ENCODE measurements around the gene GJA8. TPM values are rescaled to one million over a fixed set of nuclear protein-coding genes. Genes with fewer than 3 reads are reported as not detected.
A peak's percentile ranks its signal among the peaks of the same experiment; 100 is the strongest.
"Not testable (repeated sequence)": the region's sequence is repeated elsewhere in the genome, so short reads cannot be mapped to it uniquely, and the experiment has no call there.

GJA8 gene
- not detected in 2 replicates for total RNA-seq

DNA sequence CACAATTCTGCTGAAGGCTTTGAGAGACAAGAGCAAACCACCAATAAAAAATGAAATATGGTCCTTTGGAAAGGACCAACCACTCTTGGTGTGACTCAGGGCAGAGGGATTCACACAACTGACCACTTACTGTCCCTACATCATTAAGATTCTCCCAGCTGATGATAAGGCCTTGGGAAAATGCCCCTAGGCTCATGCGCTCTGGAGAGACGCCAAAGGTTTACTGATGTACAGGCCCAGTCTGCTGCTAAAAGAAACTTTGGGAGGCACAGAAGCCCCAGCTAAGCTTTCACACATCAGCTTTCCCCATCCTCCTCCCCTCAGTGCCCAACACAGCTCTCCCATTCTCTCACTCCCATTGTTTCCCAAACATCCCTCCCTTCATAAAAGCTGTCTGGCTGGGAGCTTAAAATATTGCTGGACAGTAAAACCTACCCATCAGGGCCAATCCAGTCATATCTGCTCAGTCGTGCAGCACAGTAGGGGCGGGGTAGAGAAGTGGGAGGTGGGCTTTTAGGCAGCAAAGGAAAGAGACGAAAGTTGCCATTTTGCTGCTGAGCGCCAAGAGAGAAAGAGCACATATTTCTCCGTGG lies at the start of gene GJA8:
Gene GJA8, plus strand, starts transcription at position 543 of the 593 bp plus-strand sequence. CDS start 5,161 bp downstream, outside the sequence.
- Mint-ChIP-seq H3K27me3 (ENCODE audit: insufficient read depth) (peaks cover 12% of the 10 kb centered on the region), H3K27ac (no peak within 1 kb of the TSS), H3K36me3 (ENCODE audit: low read depth) (no peaks in the 10 kb centered on the region), H3K4me3 (no peak within 1 kb of the TSS), H3K4me1 (ENCODE audit: low read depth) (peaks cover 8% of the 10 kb centered on the region), H3K9me3 (no peaks in the 10 kb centered on the region)
- intact Hi-C loops (cut with micrococcal nuclease): no loop called here
- no peak for DNase-seq (ENCODE audit: low spot score)

DNA sequence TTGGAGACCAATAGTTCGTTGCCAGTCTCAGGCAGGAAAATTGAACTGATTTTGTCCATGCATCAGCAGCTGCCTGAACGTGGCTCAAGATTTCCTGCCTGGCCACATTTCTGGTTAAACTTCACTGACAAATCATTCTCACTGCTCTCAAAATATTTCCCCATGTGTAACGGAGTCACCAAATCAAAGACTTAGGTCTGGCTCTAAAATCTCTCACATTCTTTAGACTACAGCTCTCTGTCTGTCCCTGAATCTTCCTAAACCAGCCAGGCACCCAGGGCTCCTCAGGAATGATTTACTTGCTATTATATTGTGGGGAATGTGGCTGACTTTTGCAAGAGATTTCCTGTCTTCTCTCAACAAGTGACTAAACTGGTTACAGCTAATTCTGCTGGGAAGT lies 49.2 kb upstream of the GJA8 start:
- intact Hi-C loops (cut with micrococcal nuclease): no loop called here
- no peak for DNase-seq (ENCODE audit: low spot score)
- Mint-ChIP-seq H3K4me3 (no peak overlapping the region), H3K9me3 (no peaks in the 10 kb centered on the region), H3K36me3 (ENCODE audit: low read depth) (no peaks in the 10 kb centered on the region), H3K27me3 (ENCODE audit: insufficient read depth) (peaks cover 11% of the 10 kb centered on the region), H3K4me1 (ENCODE audit: low read depth) (no peaks in the 10 kb centered on the region), H3K27ac (no peak overlapping the region)

DNA sequence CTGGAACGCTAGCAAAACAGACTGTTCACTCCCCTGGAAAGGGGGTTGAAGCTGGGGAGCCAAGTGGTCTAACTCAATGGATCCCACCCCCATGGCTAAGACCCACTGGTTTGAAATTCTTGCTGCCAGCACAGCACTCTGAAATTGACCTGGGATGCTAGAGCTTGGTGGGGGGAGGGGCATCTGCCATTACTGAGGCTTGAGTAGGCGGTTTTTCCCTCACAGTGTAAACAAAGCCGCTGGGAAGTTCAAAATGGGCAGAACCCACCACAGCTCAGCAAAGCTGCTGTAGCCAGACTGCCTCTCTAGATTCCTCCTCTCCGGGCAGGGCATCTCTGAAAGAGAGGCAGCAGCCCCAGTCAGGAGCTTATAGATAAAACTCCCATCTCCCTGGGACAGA lies 47.6 kb upstream of the GJA8 start:
- DNase-seq (ENCODE audit: low spot score); H3K4me3 Mint-ChIP-seq; H3K36me3 Mint-ChIP-seq (ENCODE audit: low read depth); H3K9me3 Mint-ChIP-seq; H3K27ac Mint-ChIP-seq; H3K4me1 Mint-ChIP-seq (ENCODE audit: low read depth); intact Hi-C loops (cut with micrococcal nuclease): not testable (repeated sequence)
- peaks cover 14% of the 10 kb centered on the region for H3K27me3 Mint-ChIP-seq (ENCODE audit: insufficient read depth)

DNA sequence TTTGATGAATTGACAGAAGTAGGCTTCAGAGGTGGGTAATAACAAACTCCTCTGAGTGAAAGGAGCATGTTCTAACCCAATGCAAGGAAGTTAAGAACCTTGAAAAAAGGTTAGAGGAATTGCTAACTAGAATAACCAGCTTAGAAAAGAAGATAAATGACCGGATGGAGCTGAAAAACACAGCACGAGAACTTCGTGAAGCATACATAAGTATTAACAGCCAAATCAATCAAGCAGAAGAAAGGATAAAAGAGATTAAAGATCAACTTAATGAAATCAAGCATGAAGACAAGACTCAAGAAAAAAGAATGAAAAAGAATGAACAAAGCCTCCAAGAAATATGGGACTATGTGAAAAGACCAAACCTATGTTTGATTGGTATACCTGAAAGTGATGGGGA lies 46.6 kb upstream of the GJA8 start:
- H3K4me1 Mint-ChIP-seq (ENCODE audit: low read depth); intact Hi-C loops (cut with micrococcal nuclease); DNase-seq (ENCODE audit: low spot score); H3K36me3 Mint-ChIP-seq (ENCODE audit: low read depth); H3K27ac Mint-ChIP-seq; H3K9me3 Mint-ChIP-seq; H3K4me3 Mint-ChIP-seq: not testable (repeated sequence)
- peaks cover 14% of the 10 kb centered on the region for H3K27me3 Mint-ChIP-seq (ENCODE audit: insufficient read depth)

DNA sequence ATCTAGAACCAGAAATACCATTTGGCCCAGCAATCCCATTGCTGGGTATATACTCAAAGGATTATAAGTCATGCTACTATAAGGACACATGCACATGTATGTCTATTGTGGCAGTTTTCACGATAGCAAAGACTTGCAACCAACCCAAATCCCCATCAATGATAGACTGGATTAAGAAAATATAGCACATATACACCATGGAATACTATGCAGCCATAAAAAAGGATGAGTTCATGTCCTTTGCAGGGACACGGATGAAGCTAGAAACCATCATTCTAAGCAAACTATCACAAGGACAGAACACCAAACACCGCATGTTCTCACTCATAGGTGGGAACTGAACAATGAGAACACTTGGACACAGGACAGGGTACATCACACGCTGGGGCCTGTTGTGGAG lies 35.4 kb upstream of the GJA8 start:
- peaks cover 10% of the 10 kb centered on the region for H3K9me3 Mint-ChIP-seq
- peaks cover 16% of the 10 kb centered on the region for H3K27me3 Mint-ChIP-seq (ENCODE audit: insufficient read depth)
- H3K4me1 Mint-ChIP-seq (ENCODE audit: low read depth); H3K36me3 Mint-ChIP-seq (ENCODE audit: low read depth); intact Hi-C loops (cut with micrococcal nuclease); H3K4me3 Mint-ChIP-seq; DNase-seq (ENCODE audit: low spot score); H3K27ac Mint-ChIP-seq: not testable (repeated sequence)

DNA sequence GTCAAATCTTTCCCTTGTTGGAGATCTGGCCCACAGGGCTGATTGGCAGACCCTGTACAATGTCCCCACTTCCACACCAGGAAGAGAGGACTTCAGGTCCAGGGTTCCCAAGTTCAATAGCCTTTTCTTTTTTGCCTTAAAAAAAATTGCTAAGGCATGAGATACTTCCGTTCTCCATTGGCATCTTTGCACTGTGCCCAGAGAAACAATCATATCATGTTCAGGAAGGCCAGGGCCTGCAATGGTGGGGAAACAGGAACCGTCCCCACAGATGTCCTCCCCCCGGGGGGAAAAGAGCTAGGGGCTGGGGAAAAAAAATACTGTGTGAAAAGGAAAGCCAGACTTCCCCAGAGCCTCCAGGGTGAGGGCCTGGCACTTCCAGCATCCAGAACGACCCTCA lies 24.6 kb upstream of the GJA8 start:
- Mint-ChIP-seq H3K4me3 (no peak overlapping the region), H3K27me3 (ENCODE audit: insufficient read depth) (peaks cover 14% of the 10 kb centered on the region), H3K4me1 (ENCODE audit: low read depth) (no peaks in the 10 kb centered on the region), H3K9me3 (no peaks in the 10 kb centered on the region), H3K36me3 (ENCODE audit: low read depth) (no peaks in the 10 kb centered on the region), H3K27ac (no peak overlapping the region)
- DNase-seq (ENCODE audit: low spot score): no peak
- intact Hi-C loops (cut with micrococcal nuclease): no loop called here

DNA sequence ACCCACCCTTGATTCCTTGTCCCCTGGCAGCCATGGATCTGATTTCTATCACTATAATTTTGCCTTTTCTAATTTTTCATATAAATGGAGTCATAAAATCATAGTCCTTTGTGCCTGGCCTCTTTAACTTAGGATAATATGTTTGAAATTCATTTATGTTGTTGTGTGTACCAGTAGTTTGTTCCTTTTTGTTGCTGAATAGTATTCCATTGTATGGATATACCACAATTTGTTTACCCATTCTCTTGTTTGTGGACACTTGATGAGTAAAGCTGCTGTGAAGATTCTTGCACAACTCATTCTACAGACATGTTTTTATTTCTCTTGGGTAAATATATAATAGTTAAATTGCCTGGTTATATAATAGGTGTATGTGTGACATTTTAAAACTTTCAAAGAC lies 22.7 kb upstream of the GJA8 start:
- Mint-ChIP-seq H3K36me3 (ENCODE audit: low read depth) (no peaks in the 10 kb centered on the region), H3K4me1 (ENCODE audit: low read depth) (no peaks in the 10 kb centered on the region), H3K27me3 (ENCODE audit: insufficient read depth) (peaks cover 19% of the 10 kb centered on the region), H3K9me3 (no peaks in the 10 kb centered on the region), H3K4me3 (no peak overlapping the region), H3K27ac (no peak overlapping the region)
- DNase-seq (ENCODE audit: low spot score): no peak
- intact Hi-C loops (cut with micrococcal nuclease): no loop called here

DNA sequence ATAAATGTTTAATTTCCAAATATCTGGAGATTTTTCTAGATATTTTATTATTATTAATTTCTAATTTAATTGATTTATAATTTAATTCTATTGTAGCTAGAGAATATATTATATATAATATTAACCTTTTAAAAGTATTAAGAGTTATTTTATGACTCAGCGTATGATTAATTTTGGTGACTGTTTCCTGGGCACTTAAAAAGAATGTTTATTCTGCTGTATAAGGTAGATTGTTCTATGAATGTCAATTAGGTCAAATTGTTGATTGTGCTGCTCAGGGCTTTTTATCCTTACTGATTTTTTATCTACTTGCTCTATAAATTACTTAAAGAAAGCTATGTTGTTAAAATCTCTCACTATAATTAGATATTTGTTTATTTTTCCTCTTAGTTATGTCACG lies 20.1 kb upstream of the GJA8 start:
- Mint-ChIP-seq H3K4me1 (ENCODE audit: low read depth) (no peaks in the 10 kb centered on the region), H3K36me3 (ENCODE audit: low read depth) (no peaks in the 10 kb centered on the region), H3K4me3 (no peak overlapping the region), H3K27ac (no peak overlapping the region), H3K9me3 (no peaks in the 10 kb centered on the region), H3K27me3 (ENCODE audit: insufficient read depth) (peaks cover 23% of the 10 kb centered on the region)
- intact Hi-C loops (cut with micrococcal nuclease): no loop called here
- no peak for DNase-seq (ENCODE audit: low spot score)

DNA sequence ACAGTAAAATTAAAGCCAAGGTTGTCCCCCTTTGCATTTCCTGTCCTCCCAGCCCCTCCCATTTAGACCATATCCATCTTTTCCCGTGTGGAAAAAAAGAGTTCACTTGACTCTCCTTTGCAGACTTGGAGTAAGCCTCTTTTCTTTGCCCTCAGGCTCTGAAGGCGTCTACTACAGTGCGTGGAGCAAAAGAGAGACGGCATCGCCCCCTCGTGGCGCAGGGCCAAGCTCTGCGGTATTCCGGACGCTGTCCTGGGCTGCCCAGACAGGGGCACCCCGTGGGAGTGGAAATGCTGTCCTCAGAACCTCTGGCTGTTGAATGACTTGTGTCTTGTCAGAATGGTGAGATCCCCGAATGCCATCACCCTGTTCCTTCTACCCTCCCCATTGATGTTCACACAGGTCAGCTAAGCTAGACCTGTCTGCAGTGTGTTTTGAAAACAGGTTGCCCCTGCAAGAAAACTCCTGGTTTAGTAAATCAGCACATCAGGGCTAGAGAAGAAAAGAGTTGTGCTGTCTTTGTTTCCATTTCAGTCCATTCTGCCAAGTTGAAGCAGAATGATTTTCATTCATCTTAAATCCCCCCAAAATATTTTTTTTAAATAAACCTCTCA lies 12.3 kb upstream of the GJA8 start:
- Mint-ChIP-seq H3K4me1 (ENCODE audit: low read depth) (no peaks in the 10 kb centered on the region), H3K36me3 (ENCODE audit: low read depth) (no peaks in the 10 kb centered on the region), H3K27me3 (ENCODE audit: insufficient read depth) (peaks cover 14% of the 10 kb centered on the region), H3K9me3 (no peaks in the 10 kb centered on the region), H3K4me3 (no peak overlapping the region), H3K27ac (no peak overlapping the region)
- intact Hi-C loops (cut with micrococcal nuclease): loop anchor here (2.0 kb wide), 1 partner anchor 189 kb away; no protein-coding TSS in a partner anchor
- peak; percentile 42 for DNase-seq (ENCODE audit: low spot score)

DNA sequence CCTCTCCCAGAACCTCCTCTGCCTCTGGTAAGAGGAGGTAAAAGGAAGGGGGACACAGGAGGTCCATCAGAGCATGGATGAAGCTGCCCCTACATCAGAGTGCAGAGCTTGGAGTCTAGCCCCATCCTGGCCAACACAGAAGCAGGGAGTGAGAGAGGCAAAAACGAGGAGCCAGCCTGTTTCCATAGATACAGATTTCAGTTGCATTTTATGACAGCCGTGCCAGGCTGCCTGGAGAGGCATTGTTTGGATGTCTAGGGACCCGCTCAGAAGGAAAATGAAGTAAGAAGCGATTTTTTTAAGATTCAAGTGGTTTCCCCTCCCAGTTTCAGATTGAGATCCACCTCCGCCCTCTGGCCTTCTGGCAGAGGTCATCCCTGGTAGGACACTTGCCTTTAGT lies 11.5 kb upstream of the GJA8 start:
- Mint-ChIP-seq H3K27me3 (ENCODE audit: insufficient read depth) (peaks cover 13% of the 10 kb centered on the region), H3K36me3 (ENCODE audit: low read depth) (no peaks in the 10 kb centered on the region), H3K4me1 (ENCODE audit: low read depth) (no peaks in the 10 kb centered on the region), H3K9me3 (no peaks in the 10 kb centered on the region), H3K27ac (no peak overlapping the region), H3K4me3 (no peak overlapping the region)
- no peak for DNase-seq (ENCODE audit: low spot score)
- intact Hi-C loops (cut with micrococcal nuclease): loop anchor here (2.0 kb wide), 1 partner anchor 190 kb away; no protein-coding TSS in a partner anchor

DNA sequence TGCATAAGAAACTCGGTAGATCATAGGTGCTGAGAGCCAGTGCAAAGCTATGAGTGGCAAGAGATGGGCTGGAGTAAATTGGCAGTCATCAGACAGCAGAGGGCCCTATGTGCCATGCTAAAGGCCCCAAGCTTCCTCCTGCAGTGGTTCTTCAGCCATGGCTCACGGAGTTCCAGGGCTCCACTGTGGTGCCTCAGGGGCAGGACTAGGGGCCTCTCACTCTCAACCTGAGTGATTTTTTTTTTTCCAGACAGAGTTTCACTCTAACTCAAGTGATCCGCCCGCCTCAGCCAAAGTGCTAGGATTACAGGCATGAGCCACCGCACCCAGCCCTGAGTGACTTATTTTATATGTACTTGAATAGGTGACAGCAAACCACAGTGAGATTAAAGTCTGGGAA lies 10.4 kb upstream of the GJA8 start:
- Mint-ChIP-seq H3K4me1 (ENCODE audit: low read depth) (no peaks in the 10 kb centered on the region), H3K27ac (no peak overlapping the region), H3K9me3 (no peaks in the 10 kb centered on the region), H3K4me3 (no peak overlapping the region), H3K36me3 (ENCODE audit: low read depth) (no peaks in the 10 kb centered on the region), H3K27me3 (ENCODE audit: insufficient read depth) (peaks cover 11% of the 10 kb centered on the region)
- intact Hi-C loops (cut with micrococcal nuclease): loop anchor here (1.0 kb wide), 4 partner anchors 168 to 619 kb away; no protein-coding TSS in a partner anchor
- DNase-seq (ENCODE audit: low spot score): no peak

DNA sequence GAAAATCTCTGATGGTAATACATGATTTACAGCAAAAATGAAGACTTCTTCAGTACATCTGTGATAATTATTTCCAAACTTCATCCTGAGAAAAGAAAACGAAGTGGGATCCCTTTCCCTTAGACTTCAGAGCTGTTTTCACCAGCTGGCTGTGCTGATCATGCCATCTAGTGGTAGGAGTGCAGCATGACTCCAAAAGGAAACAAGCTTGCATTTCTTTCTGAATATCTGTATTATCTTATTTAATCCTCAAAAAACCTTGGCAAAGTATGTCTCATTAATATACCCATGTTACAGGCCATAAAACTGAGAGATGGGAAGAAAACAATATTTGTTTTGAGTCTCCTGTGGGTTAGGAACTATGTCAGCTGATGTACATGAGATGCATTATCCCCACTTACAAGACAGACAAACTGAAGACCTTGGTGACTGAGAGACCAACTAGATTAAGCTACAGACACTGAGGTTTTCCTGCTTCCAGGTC lies 9.8 kb upstream of the GJA8 start:
- H3K9me3 Mint-ChIP-seq: no peaks in the 10 kb centered on the region
- H3K4me1 Mint-ChIP-seq (ENCODE audit: low read depth): no peaks in the 10 kb centered on the region
- DNase-seq (ENCODE audit: low spot score): no peak
- H3K27me3 Mint-ChIP-seq (ENCODE audit: insufficient read depth): peaks cover 9% of the 10 kb centered on the region
- intact Hi-C loops (cut with micrococcal nuclease): loop anchor here (1.0 kb wide), 4 partner anchors 168 to 619 kb away; no protein-coding TSS in a partner anchor
- no peak overlapping the region for H3K27ac Mint-ChIP-seq
- H3K4me3 Mint-ChIP-seq: no peak overlapping the region
- H3K36me3 Mint-ChIP-seq (ENCODE audit: low read depth): no peaks in the 10 kb centered on the region

DNA sequence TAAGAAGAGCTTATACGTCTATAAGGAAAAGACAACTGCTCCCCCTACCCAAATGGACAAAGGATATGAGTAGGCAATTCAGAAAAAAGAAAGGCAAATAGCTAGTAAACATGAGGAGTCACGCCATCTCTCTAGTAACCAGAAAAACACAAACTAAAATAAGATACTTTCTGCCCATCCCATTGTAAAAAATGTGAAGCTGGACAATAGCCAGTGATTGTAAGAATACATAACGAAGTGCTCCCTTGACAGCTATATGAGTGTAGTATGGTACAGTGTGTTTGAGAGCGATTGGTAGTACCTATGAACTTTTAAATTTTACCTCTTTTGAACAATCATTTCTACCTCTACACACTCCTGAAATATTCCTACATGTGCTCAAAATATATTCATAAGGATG lies 7.5 kb upstream of the GJA8 start:
- no peak overlapping the region for H3K27ac Mint-ChIP-seq
- H3K4me3 Mint-ChIP-seq: no peak overlapping the region
- H3K9me3 Mint-ChIP-seq: no peaks in the 10 kb centered on the region
- H3K27me3 Mint-ChIP-seq (ENCODE audit: insufficient read depth): peaks cover 10% of the 10 kb centered on the region
- intact Hi-C loops (cut with micrococcal nuclease): no loop called here
- DNase-seq (ENCODE audit: low spot score): no peak
- H3K36me3 Mint-ChIP-seq (ENCODE audit: low read depth): no peaks in the 10 kb centered on the region
- no peaks in the 10 kb centered on the region for H3K4me1 Mint-ChIP-seq (ENCODE audit: low read depth)

All from activated T-helper 1 cell treated with anti-CD3 and anti-CD28 coated beads, Interleukin-12 subunit alpha, Interleukin-12 subunit beta, Interleukin-2, Interleukin-4 antibody, amounts not matched to agents 30 ng/mL and 10 ng/mL and 1 ng/mL, durations not matched to agents 14 hours and 24 hours and 36 hours (primary cell).